Measurements from ENCODE around the gene HHIPL1. TPM values are rescaled to one million over a fixed set of nuclear protein-coding genes. Genes with fewer than 3 reads are reported as not detected.

The HHIPL1 gene
- total RNA-seq, 1 experiment from 2014 or later: 2.6 TPM

DNA sequence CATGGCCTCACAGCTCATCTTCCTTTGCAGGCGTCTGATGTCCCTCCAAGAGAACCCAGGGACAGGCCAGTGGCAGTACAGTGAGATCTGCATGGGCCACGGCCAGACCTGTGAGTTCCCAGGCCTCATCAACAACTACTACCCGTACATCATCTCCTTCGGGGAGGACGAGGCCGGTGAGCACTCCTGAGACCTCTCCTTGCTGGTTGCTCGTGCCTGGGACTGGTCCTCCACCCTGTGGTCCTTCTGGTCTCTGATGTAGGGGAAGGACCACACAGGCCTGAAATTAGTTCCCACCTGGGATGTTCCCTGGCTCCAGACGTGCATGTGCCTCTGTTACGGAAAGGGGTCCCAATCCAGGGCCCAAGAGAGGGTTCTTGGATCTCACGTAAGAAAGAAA, 17.9 kb downstream of the HHIPL1 start:
- Histone ChIP-seq H4K20me1 (ENCODE audit: control insufficient read depth, insufficient read depth, insufficient read length) (no peaks in the 10 kb centered on the region), H3K27ac (ENCODE audit: insufficient read length, low read depth, low read length) (no peak overlapping the region), H3T11ph (ENCODE audit: low read length) (no peak overlapping the region), H3K9ac (ENCODE audit: extremely low read depth, insufficient read length, low read length) (no peak overlapping the region), H2BK5ac (ENCODE audit: insufficient read length, low read length) (no peak overlapping the region), H3K56ac (ENCODE audit: insufficient read length, low read depth, low read length) (no peak overlapping the region), H4K91ac (ENCODE audit: insufficient read length, low read depth, low read length) (no peak overlapping the region), H2BK12ac (ENCODE audit: insufficient read length, low read depth, low read length) (no peak overlapping the region), H3K9me3 (ENCODE audit: control insufficient read depth, low read depth, low read length) (no peaks in the 10 kb centered on the region), H2AK5ac (ENCODE audit: insufficient read length, low read length) (no peak overlapping the region), H3K4me1 (ENCODE audit: insufficient read depth, low read length) (peaks cover 11% of the 10 kb centered on the region), H3K79me1 (ENCODE audit: insufficient read depth, low read depth, low read length, poor library complexity, severe bottlenecking) (no peaks in the 10 kb centered on the region), H3K18ac (ENCODE audit: insufficient read length, low read depth, low read length) (no peak overlapping the region), H2BK120ac (ENCODE audit: low read depth, low read length, poor library complexity, severe bottlenecking) (no peak overlapping the region), H3K23ac (ENCODE audit: insufficient read length, low read depth, low read length) (no peak overlapping the region), H2AFZ (ENCODE audit: low read length) (no peak overlapping the region), H2BK20ac (ENCODE audit: low read depth, low read length, poor library complexity, severe bottlenecking) (no peak overlapping the region), H3K4ac (ENCODE audit: low read depth, low read length) (no peak overlapping the region), H2BK15ac (ENCODE audit: low read depth, low read length) (no peak overlapping the region), H4K5ac (ENCODE audit: insufficient read length, low read depth, low read length) (no peak overlapping the region), H3K23me2 (ENCODE audit: insufficient read length, low read depth, low read length, poor library complexity, severe bottlenecking) (no peaks in the 10 kb centered on the region), H3K14ac (ENCODE audit: insufficient read depth, low read length) (no peak overlapping the region; the same call in 1 of the 2 replicates), H3K4me2 (ENCODE audit: insufficient read depth, insufficient read length, low read length) (no peak overlapping the region), H4K8ac (replicated peaks; ENCODE audit: insufficient read length, low read depth, low read length) (no peak overlapping the region), H3K27me3 (ENCODE audit: insufficient read depth, low read length) (no peaks in the 10 kb centered on the region), H3K79me2 (ENCODE audit: insufficient read depth, low read length) (no peaks in the 10 kb centered on the region)
- no CpG with 5 or more reads among the region's 10 CpGs for WGBS (ENCODE audit: extremely low coverage, insufficient read length, low lambda C conversion rate)
- no peak for DNase-seq
- Mint-ChIP-seq H3K4me1 (peaks cover 56 to 74% of the 10 kb centered on the region in 2 experiments), H3K36me3 (ENCODE audit: insufficient read depth in 1 of 3, low read depth in 3 of 3) (peaks cover 0 to 12% (median 8%) of the 10 kb centered on the region in 3 experiments; a peak in 5 of 7 replicates), H3K9me3 (no peaks in the 10 kb centered on the region; a peak in 1 of 5 replicates), H3K4me3 (peak overlapping the region in 1 of 2 experiments; percentile 36; a peak in 1 of 5 replicates), H3K27me3 (ENCODE audit: low read depth) (peaks cover 35% of the 10 kb centered on the region), H3K27ac (peak overlapping the region in 1 of 3 experiments; percentile 9; a peak in 1 of 7 replicates)
- TF ChIP-seq, protein P1, sequence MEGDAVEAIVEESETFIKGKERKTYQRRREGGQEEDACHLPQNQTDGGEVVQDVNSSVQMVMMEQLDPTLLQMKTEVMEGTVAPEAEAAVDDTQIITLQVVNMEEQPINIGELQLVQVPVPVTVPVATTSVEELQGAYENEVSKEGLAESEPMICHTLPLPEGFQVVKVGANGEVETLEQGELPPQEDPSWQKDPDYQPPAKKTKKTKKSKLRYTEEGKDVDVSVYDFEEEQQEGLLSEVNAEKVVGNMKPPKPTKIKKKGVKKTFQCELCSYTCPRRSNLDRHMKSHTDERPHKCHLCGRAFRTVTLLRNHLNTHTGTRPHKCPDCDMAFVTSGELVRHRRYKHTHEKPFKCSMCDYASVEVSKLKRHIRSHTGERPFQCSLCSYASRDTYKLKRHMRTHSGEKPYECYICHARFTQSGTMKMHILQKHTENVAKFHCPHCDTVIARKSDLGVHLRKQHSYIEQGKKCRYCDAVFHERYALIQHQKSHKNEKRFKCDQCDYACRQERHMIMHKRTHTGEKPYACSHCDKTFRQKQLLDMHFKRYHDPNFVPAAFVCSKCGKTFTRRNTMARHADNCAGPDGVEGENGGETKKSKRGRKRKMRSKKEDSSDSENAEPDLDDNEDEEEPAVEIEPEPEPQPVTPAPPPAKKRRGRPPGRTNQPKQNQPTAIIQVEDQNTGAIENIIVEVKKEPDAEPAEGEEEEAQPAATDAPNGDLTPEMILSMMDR (conservative IDR thresholded peaks at IDR 0.05): no peak

All from H9 (cell line).